HL-60 (cell line): ENCODE results near the gene ERC2.

Experiments
- DNase-seq, 2 experiments: peaks; one replicate each; pipeline ENCODE4 v3.0.0-alpha.2; 2010 to 2020; ENCODE audit warnings: low read depth in 1 of 2, low spot score in 1 of 2
- H3K27ac ChIP-seq: fragments of 250-450 bp; sonication (Bioruptor Pico); replicated peaks from 2 replicates; pipeline ENCODE4 v1.5.1; 2020; ENCODE audit warnings: mild to moderate bottlenecking, moderate library complexity
- H3K27me3 ChIP-seq: fragments of 250-450 bp; sonication (Bioruptor Pico); 2 replicates; pipeline ENCODE4 v1.5.1; 2021; ENCODE audit warnings: mild to moderate bottlenecking, moderate library complexity; ENCODE audit not compliant: insufficient read depth, poor library complexity, severe bottlenecking
- H3K4me3 ChIP-seq: replicated peaks from 2 replicates; pipeline ENCODE4 v1.5.1; 2011; ENCODE audit warnings: mild to moderate bottlenecking, control low read depth, low read length; ENCODE audit not compliant: insufficient read depth
- CTCF ChIP-seq: IDR thresholded peaks from one replicate; pipeline ENCODE4 v1.5.1; 2011; ENCODE audit warnings: low read length, control low read depth, inconsistent platforms; ENCODE audit not compliant: insufficient read depth
- GABPA ChIP-seq: IDR thresholded peaks from 2 replicates; pipeline ENCODE4 v1.6.1; 2012; ENCODE audit warnings: low read depth
- POLR2AphosphoS5 ChIP-seq: IDR thresholded peaks from 2 replicates; pipeline ENCODE4 v1.6.1; 2012; ENCODE audit warnings: low read depth
- SPI1 ChIP-seq: IDR thresholded peaks from 2 replicates; pipeline ENCODE4 v1.6.1; 2012; ENCODE audit warnings: low read depth, mild to moderate bottlenecking, borderline replicate concordance
- TF ChIP-seq, protein P1 (sequence below): IDR thresholded peaks from 2 replicates; pipeline ENCODE4 v1.6.1; 2012; ENCODE audit warnings: low read depth; ENCODE audit not compliant: insufficient replicate concordance

ERC2 gene

GRCh38 chr3:55654123-55654760 is 814.0 kb downstream of the ERC2 start:
- DNase-seq: no peak
- Histone ChIP-seq H3K4me3 (no peak overlapping the region), H3K27me3 (no peaks in the 10 kb centered on the region), H3K27ac (no peak overlapping the region)
- TF ChIP-seq GABPA: no peak
- TF ChIP-seq, protein P1, sequence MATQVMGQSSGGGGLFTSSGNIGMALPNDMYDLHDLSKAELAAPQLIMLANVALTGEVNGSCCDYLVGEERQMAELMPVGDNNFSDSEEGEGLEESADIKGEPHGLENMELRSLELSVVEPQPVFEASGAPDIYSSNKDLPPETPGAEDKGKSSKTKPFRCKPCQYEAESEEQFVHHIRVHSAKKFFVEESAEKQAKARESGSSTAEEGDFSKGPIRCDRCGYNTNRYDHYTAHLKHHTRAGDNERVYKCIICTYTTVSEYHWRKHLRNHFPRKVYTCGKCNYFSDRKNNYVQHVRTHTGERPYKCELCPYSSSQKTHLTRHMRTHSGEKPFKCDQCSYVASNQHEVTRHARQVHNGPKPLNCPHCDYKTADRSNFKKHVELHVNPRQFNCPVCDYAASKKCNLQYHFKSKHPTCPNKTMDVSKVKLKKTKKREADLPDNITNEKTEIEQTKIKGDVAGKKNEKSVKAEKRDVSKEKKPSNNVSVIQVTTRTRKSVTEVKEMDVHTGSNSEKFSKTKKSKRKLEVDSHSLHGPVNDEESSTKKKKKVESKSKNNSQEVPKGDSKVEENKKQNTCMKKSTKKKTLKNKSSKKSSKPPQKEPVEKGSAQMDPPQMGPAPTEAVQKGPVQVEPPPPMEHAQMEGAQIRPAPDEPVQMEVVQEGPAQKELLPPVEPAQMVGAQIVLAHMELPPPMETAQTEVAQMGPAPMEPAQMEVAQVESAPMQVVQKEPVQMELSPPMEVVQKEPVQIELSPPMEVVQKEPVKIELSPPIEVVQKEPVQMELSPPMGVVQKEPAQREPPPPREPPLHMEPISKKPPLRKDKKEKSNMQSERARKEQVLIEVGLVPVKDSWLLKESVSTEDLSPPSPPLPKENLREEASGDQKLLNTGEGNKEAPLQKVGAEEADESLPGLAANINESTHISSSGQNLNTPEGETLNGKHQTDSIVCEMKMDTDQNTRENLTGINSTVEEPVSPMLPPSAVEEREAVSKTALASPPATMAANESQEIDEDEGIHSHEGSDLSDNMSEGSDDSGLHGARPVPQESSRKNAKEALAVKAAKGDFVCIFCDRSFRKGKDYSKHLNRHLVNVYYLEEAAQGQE: no peak
- no peak for TF ChIP-seq CTCF
- TF ChIP-seq SPI1: no peak
- no peak for TF ChIP-seq POLR2AphosphoS5

DNA sequence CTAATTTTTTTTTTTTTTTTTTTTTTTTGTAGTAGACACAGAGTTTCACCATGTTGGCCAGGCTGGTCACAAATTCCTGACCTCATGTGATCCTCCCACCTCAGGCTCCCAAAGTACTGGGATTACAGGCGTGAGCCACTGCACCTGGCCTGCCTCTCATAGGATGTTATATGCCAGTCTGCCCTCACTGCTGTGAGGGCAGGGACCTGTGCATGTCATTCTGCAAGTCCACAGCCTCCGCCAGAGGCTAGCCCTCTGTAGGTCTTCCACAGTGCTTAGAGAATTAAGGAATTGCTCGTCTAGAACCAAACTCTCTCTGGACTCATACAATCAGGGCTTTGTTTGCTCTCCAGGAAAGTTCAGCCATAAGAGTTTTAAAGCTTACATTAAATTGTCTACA is 817.3 kb downstream of the ERC2 start:
- Histone ChIP-seq H3K27me3 (peaks cover 2% of the 10 kb centered on the region), H3K4me3 (no peak overlapping the region), H3K27ac (no peak overlapping the region)
- TF ChIP-seq POLR2AphosphoS5 (no peak), SPI1 (no peak), GABPA (no peak), CTCF (no peak)
- TF ChIP-seq, protein P1: no peak
- DNase-seq: no peak

GRCh38 chr3:55650011-55650410 is 818.3 kb downstream of the ERC2 start:
- Histone ChIP-seq H3K27me3 (peaks cover 2% of the 10 kb centered on the region), H3K4me3 (no peak overlapping the region), H3K27ac (no peak overlapping the region)
- no peak for TF ChIP-seq SPI1
- no peak for TF ChIP-seq POLR2AphosphoS5
- no peak for TF ChIP-seq GABPA
- TF ChIP-seq, protein P1: no peak
- no peak for TF ChIP-seq CTCF
- no peak for DNase-seq
